HepG2 (cell line): ENCODE measurements around the gene GHRH. TPM values are rescaled to one million over a fixed set of nuclear protein-coding genes. Genes with fewer than 3 reads are reported as not detected.

Source experiments
- ARID4A ChIP-seq: sonication (generic); formaldehyde crosslinking; IDR thresholded peaks from 2 replicates; pipeline ENCODE4 v1.5.0; 2020; ENCODE audit warnings: mild to moderate bottlenecking, missing genetic modification reagents, borderline replicate concordance
- CTCF ChIP-seq: sonication (generic); formaldehyde crosslinking; IDR thresholded peaks from 2 replicates; pipeline ENCODE4 v1.5.0; 2020; ENCODE audit warnings: mild to moderate bottlenecking, missing genetic modification reagents, moderate library complexity
- EHMT2 ChIP-seq: fragments of 200-600 bp; sonication (generic); IDR thresholded peaks from 2 replicates; pipeline ENCODE4 v1.7.0; 2017; ENCODE audit warnings: antibody characterized with exemption, low read depth, low read length, borderline replicate concordance
- EZH2 ChIP-seq: conservative IDR thresholded peaks from 2 replicates; pipeline ENCODE4 v1.6.1; 2012; ENCODE audit warnings: mild to moderate bottlenecking, low read depth, low read length, moderate library complexity
- ISX ChIP-seq: sonication (generic); formaldehyde crosslinking; conservative IDR thresholded peaks from 2 replicates; pipeline ENCODE4 v1.5.0; 2020; ENCODE audit warnings: missing genetic modification reagents
- MZF1 ChIP-seq: sonication (generic); formaldehyde crosslinking; IDR thresholded peaks from 2 replicates; pipeline ENCODE4 v1.8.1; 2023; ENCODE audit warnings: mild to moderate bottlenecking, missing genetic modification reagents, borderline replicate concordance
- RAD21 ChIP-seq: fragments of 450-650 bp; formaldehyde crosslinking; IDR thresholded peaks from 2 replicates; pipeline ENCODE4 v1.5.0; 2020; ENCODE audit warnings: mild to moderate bottlenecking
- RFX1 ChIP-seq: fragments of 450-650 bp; IDR thresholded peaks from 2 replicates; pipeline ENCODE4 v1.6.1; 2017
- RNF2 ChIP-seq: fragments of 450-650 bp; conservative IDR thresholded peaks from 2 replicates; pipeline ENCODE4 v1.6.1; 2016; ENCODE audit warnings: low read depth
- RORA ChIP-seq: sonication (generic); formaldehyde crosslinking; IDR thresholded peaks from 2 replicates; pipeline ENCODE4 v1.5.0; 2020; ENCODE audit warnings: mild to moderate bottlenecking, missing genetic modification reagents, moderate library complexity
- SMAD9 ChIP-seq: sonication (generic); formaldehyde crosslinking; IDR thresholded peaks from 2 replicates; pipeline ENCODE4 v1.5.1; 2020; ENCODE audit warnings: mild to moderate bottlenecking, missing genetic modification reagents
- SOX5 ChIP-seq: IDR thresholded peaks from 2 replicates; pipeline ENCODE4 v1.6.1; 2016; ENCODE audit warnings: borderline replicate concordance
- TCF7L2 ChIP-seq: IDR thresholded peaks from 2 replicates; pipeline ENCODE4 v1.6.1; 2011; ENCODE audit warnings: mild to moderate bottlenecking, low read depth, low read length, moderate library complexity
- U2AF1 ChIP-seq: fragments of 200-400 bp; formaldehyde crosslinking; optimal IDR thresholded peaks from 2 replicates; pipeline ENCODE3; 2017; ENCODE audit warnings: mild to moderate bottlenecking, low read depth, low read length
- ZBTB25 ChIP-seq: IDR thresholded peaks from 2 replicates; pipeline ENCODE4 v1.6.1; 2018; ENCODE audit warnings: missing genetic modification reagents
- ZBTB34 ChIP-seq: sonication (generic); formaldehyde crosslinking; IDR thresholded peaks from 2 replicates; pipeline ENCODE4 v1.8.0; 2022; ENCODE audit warnings: mild to moderate bottlenecking, missing genetic modification reagents
- ZFY ChIP-seq: sonication (generic); formaldehyde crosslinking; IDR thresholded peaks from 2 replicates; pipeline ENCODE4 v1.4.0; 2020; ENCODE audit warnings: missing genetic modification reagents
- ZNF17 ChIP-seq: sonication (generic); formaldehyde crosslinking; IDR thresholded peaks from 2 replicates; pipeline ENCODE4 v1.5.0; 2020; ENCODE audit warnings: mild to moderate bottlenecking, missing genetic modification reagents
- ZNF597 ChIP-seq: sonication (generic); formaldehyde crosslinking; IDR thresholded peaks from 2 replicates; pipeline ENCODE4 v1.5.0; 2020; ENCODE audit warnings: missing genetic modification reagents
- ZSCAN25 ChIP-seq: sonication (generic); formaldehyde crosslinking; IDR thresholded peaks from 2 replicates; pipeline ENCODE4 v1.8.0; 2022; ENCODE audit warnings: mild to moderate bottlenecking, missing genetic modification reagents
- ZSCAN9 ChIP-seq: IDR thresholded peaks from 2 replicates; pipeline ENCODE4 v1.6.1; 2016; ENCODE audit warnings: borderline replicate concordance
- polyA plus RNA-seq, 8 experiments: library from polyadenylated mRNA; depleted of rRNA in 3 of 8; stranded (reverse) in 7 of 8; unstranded in 1 of 8; fragments of >200 nt; fragmentation: Illumina TruSeq in 4 of 8; extraction: Trizol in 4 of 8; gene quantifications; 2 replicates each; pipeline versions ENCODE4 v1.2.1 to v1.2.3, GENCODE V29; 2011 to 2016; ENCODE audit warnings: low read depth in 4 of 8, missing spikeins in 1 of 8, mixed read lengths in 1 of 8; ENCODE audit not compliant: insufficient read depth in 1 of 8
- total RNA-seq, 5 experiments: library from RNA; depleted of rRNA; stranded (reverse); fragments of >200 nt; fragmentation: Illumina TruSeq; extraction: Trizol; gene quantifications; 2 replicates each; pipeline ENCODE4 v1.2.3, GENCODE V29; 2016; ENCODE audit warnings: low read depth in 1 of 5

Gene GHRH
- total and polyA plus RNA-seq, 2 of the 13 experiments (the other 11 are each of a cell fraction or from before 2014, with no cell fraction given): not detected

- peak; percentile 89 for TF ChIP-seq ARID4A
- TF ChIP-seq ZBTB34 (CRISPR knock-in tag): peak; percentile 58
- peak; percentile 19 for TF ChIP-seq CTCF (CRISPR knock-in tag)
- TF ChIP-seq ZFY (CRISPR knock-in tag): peak; percentile 65
- TF ChIP-seq EHMT2: no peak; the same call in 1 of the 2 replicates
- TF ChIP-seq ISX: no peak
- TF ChIP-seq ZSCAN25: peak; percentile 15; the same call in 1 of the 2 replicates
- no peak for TF ChIP-seq SMAD9 (CRISPR knock-in tag)
- no peak for TF ChIP-seq EZH2
- TF ChIP-seq TCF7L2: no peak
- peak; percentile 47 for TF ChIP-seq U2AF1
- 0 out of 2 replicates have a peak, but pooled peaks have one; percentile 6 for TF ChIP-seq RAD21 (CRISPR knock-in tag)
- TF ChIP-seq SOX5 (CRISPR knock-in tag): peak; percentile 82
- peak; percentile 64; the same call in 1 of the 2 replicates for TF ChIP-seq ZSCAN9 (CRISPR knock-in tag)
- no peak; the same call in 1 of the 2 replicates for TF ChIP-seq RFX1
- TF ChIP-seq RNF2: peak; percentile 80; the same call in 1 of the 2 replicates
- TF ChIP-seq ZNF17 (CRISPR knock-in tag): no peak
- TF ChIP-seq MZF1 (CRISPR knock-in tag): no peak
- peak; percentile 79 for TF ChIP-seq ZBTB25 (CRISPR knock-in tag)
- TF ChIP-seq RORA (CRISPR knock-in tag): no peak
- no peak for TF ChIP-seq ZNF597
Observed at GRCh38 chr20:37285664-37286374, 24.2 kb upstream of the GHRH start (continued).
